HepG2 (cell line): ENCODE data around the gene ODAD2. TPM values are rescaled to one million over a fixed set of nuclear protein-coding genes. Genes with fewer than 3 reads are reported as not detected.

Source experiments
- ATAC-seq: fragments of 200-7000 bp; cut with Tn5 transposase; 3 replicates; pipeline ENCODE4 v1.9.1; 2020; ENCODE audit warnings: mild to moderate bottlenecking, moderate library complexity
- BruUV-seq: library from RNA; stranded (reverse); fragments of 400-500 nt; replicated peaks from 2 replicates; lab custom pipeline; 2021; lab: Mats Ljungman, UMichigan
- CTCF ChIA-PET: fragments of 300-600 bp; formaldehyde crosslinking; extraction: SDS; loops from one replicate; lab custom pipeline; 2021; ENCODE audit warnings: low total read pairs, inconsistent platforms, low intra/inter-chr PET ratio; lab: Yijun Ruan, JAX
- POLR2A ChIA-PET: fragments of 350-600 bp; sonication (Branson Sonifier 250); formaldehyde crosslinking; loops from one replicate; lab custom pipeline; 2020; ENCODE audit warnings: antibody characterized with exemption, inconsistent platforms; lab: Yijun Ruan, JAX
- DNase-seq: peaks from one replicate; pipeline ENCODE4 v3.0.0-alpha.2; 2015; ENCODE audit warnings: low spot score
- FAIRE-seq: peaks from 3 replicates; lab custom pipeline; 2011; peaks lifted over from hg19 to GRCh38; lab: Jason Lieb, UNC
- H2AFZ ChIP-seq: one replicate; pipeline ENCODE4 v1.6.1; 2011; ENCODE audit warnings: low read length, inconsistent platforms
- H3K27ac ChIP-seq: fragments of 300-600 bp; 3 replicates; pipeline ENCODE4 v1.8.0; 2011; ENCODE audit warnings: mixed run types, mild to moderate bottlenecking, mixed read lengths, low read length, inconsistent platforms; ENCODE audit not compliant: insufficient read depth; ENCODE audit errors: extremely low read length
- H3K27me3 ChIP-seq, 2 experiments: fragments of 200-600 bp in 1 of 2; 2 replicates in 1 of 2; 3 replicates in 1 of 2; pipeline versions ENCODE4 v1.6.0 to v1.8.0; 2011; ENCODE audit warnings: low read length in 2 of 2, mild to moderate bottlenecking in 2 of 2, moderate library complexity in 2 of 2, inconsistent platforms in 1 of 2; ENCODE audit not compliant: insufficient read depth in 2 of 2, control insufficient read depth in 1 of 2
- H3K36me3 ChIP-seq, 2 experiments: fragments of 200-600 bp in 1 of 2; replicated peaks in 1 of 2; 2 replicates in 1 of 2; 3 replicates in 1 of 2; pipeline versions ENCODE4 v1.5.1 to v1.8.0; 2011; ENCODE audit warnings: low read length in 2 of 2, inconsistent platforms in 1 of 2; ENCODE audit not compliant: insufficient read depth in 2 of 2, control insufficient read depth in 1 of 2
- H3K4me1 ChIP-seq: 2 replicates; pipeline ENCODE4 v1.5.1; 2012; ENCODE audit warnings: low read length, inconsistent platforms; ENCODE audit not compliant: insufficient read depth
- H3K4me2 ChIP-seq: 2 replicates; pipeline ENCODE4 v1.6.0; 2011; ENCODE audit warnings: low read depth, low read length, inconsistent platforms
- H3K4me3 ChIP-seq, 3 experiments: fragments of 200-600 bp in 1 of 3; sonication (generic), shearing (Covaris generic) in 1 of 3; replicated peaks in 1 of 3; 2 replicates each; pipeline ENCODE4 v1.5.1; 2011 to 2016; ENCODE audit warnings: low read length in 3 of 3, inconsistent platforms in 2 of 3, low read depth in 2 of 3, mild to moderate bottlenecking in 2 of 3, control low read depth in 1 of 3, mixed read lengths in 1 of 3; ENCODE audit not compliant: insufficient read depth in 1 of 3
- H3K79me2 ChIP-seq: one replicate; pipeline ENCODE4 v1.6.1; 2011; ENCODE audit warnings: low read length, inconsistent platforms; ENCODE audit not compliant: insufficient read depth
- H3K9ac ChIP-seq: 2 replicates; pipeline ENCODE4 v1.6.0; 2011; ENCODE audit warnings: mild to moderate bottlenecking, low read depth, low read length, inconsistent platforms; ENCODE audit not compliant: insufficient read depth
- H3K9me3 ChIP-seq: 2 replicates; pipeline ENCODE4 v1.5.1; 2012; ENCODE audit warnings: mild to moderate bottlenecking, low read length
- H4K20me1 ChIP-seq: 2 replicates; pipeline ENCODE4 v1.6.0; 2011; ENCODE audit warnings: inconsistent platforms, mild to moderate bottlenecking, low read length, moderate library complexity; ENCODE audit not compliant: insufficient read depth
- DNMT1 ChIP-seq: sonication (generic); formaldehyde crosslinking; IDR thresholded peaks from 2 replicates; pipeline ENCODE4 v1.5.1; 2020; ENCODE audit warnings: mild to moderate bottlenecking, missing genetic modification reagents
- FIP1L1 ChIP-seq: fragments of 200-400 bp; formaldehyde crosslinking; IDR thresholded peaks from 2 replicates; pipeline ENCODE4 v1.6.1; 2018; ENCODE audit warnings: low read depth, mild to moderate bottlenecking, low read length, moderate library complexity, borderline replicate concordance; ENCODE audit not compliant: insufficient read depth
- TSC22D2 ChIP-seq: sonication (generic); formaldehyde crosslinking; IDR thresholded peaks from 2 replicates; pipeline ENCODE4 v1.5.1; 2020; ENCODE audit warnings: missing genetic modification reagents, mild to moderate bottlenecking, borderline replicate concordance
- ZNF720 ChIP-seq: sonication (generic); formaldehyde crosslinking; IDR thresholded peaks from 2 replicates; pipeline ENCODE4 v1.4.0; 2020; ENCODE audit warnings: missing genetic modification reagents
- WGBS: methylation state at CpG from one replicate; pipeline ENCODE4 v1.1.6; 2017; ENCODE audit warnings: low lambda C conversion rate; 5-methylcytosine and 5-hydroxymethylcytosine counted together
- in situ Hi-C: cut with HindIII; loops from 2 replicates; pipeline ENCODE4 v1.10.0; 2017; ENCODE audit warnings: low pct_unique_long_range_greater_than_20kb; ENCODE audit not compliant: extremely low pct_ligation_motif_present
- intact Hi-C: fragments of 100-400 bp; cut with micrococcal nuclease; formaldehyde crosslinking; loops from one replicate; pipeline ENCODE4 v1.10.0; 2022; ENCODE audit not compliant: unreplicated experiment
- polyA plus RNA-seq, 8 experiments: library from polyadenylated mRNA; depleted of rRNA in 3 of 8; stranded (reverse) in 7 of 8; unstranded in 1 of 8; fragments of >200 nt; fragmentation: Illumina TruSeq in 4 of 8; extraction: Trizol in 4 of 8; gene quantifications; 2 replicates each; pipeline versions ENCODE4 v1.2.1 to v1.2.3, GENCODE V29; 2011 to 2016; ENCODE audit warnings: low read depth in 4 of 8, missing spikeins in 1 of 8, mixed read lengths in 1 of 8; ENCODE audit not compliant: insufficient read depth in 1 of 8
- total RNA-seq, 5 experiments: library from RNA; depleted of rRNA; stranded (reverse); fragments of >200 nt; fragmentation: Illumina TruSeq; extraction: Trizol; gene quantifications; 2 replicates each; pipeline ENCODE4 v1.2.3, GENCODE V29; 2016; ENCODE audit warnings: low read depth in 1 of 5
- TF ChIP-seq, protein P1 (sequence below): sonication (generic); formaldehyde crosslinking; IDR thresholded peaks from 2 replicates; pipeline ENCODE4 v1.5.0; 2020; ENCODE audit warnings: missing genetic modification reagents, mild to moderate bottlenecking, borderline replicate concordance
- TF ChIP-seq, protein P2 (sequence below): sonication (generic); formaldehyde crosslinking; IDR thresholded peaks from 2 replicates; pipeline ENCODE4 v1.4.0; 2020; ENCODE audit warnings: missing genetic modification reagents; ENCODE audit errors: not compliant biosample characterization
- TF ChIP-seq, protein P3 (sequence below): sonication (generic); formaldehyde crosslinking; IDR thresholded peaks from 2 replicates; pipeline ENCODE4 v1.5.1; 2020; ENCODE audit warnings: mild to moderate bottlenecking, moderate library complexity, missing genetic modification reagents

ODAD2 gene
- total and polyA plus RNA-seq, 2 of the 13 experiments (the other 11 are each of a cell fraction or from before 2014, with no cell fraction given), result not detected

- ChIA-PET POLR2A (no interaction called here), CTCF (no interaction called here)
- no TSS peak for BruUV-seq
- intact Hi-C loops (no loop called here), in situ Hi-C loops (no loop called here)
- no peaks in the 10 kb centered on the region for H3K4me1 ChIP-seq
- H3K27ac ChIP-seq, result no peak overlapping the region
- H2AFZ ChIP-seq, result no peak overlapping the region
- TF ChIP-seq DNMT1 (CRISPR knock-in tag) (no peak), TSC22D2 (CRISPR knock-in tag) (no peak), FIP1L1 (no peak), ZNF720 (CRISPR knock-in tag) (no peak)
- TF ChIP-seq, protein P1, sequence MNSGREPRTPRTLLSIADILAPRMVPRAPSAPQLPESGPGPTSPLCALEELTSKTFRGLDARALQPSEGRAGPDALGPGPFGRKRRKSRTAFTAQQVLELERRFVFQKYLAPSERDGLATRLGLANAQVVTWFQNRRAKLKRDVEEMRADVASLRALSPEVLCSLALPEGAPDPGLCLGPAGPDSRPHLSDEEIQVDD (CRISPR knock-in tag), result no peak
- TF ChIP-seq, protein P2, sequence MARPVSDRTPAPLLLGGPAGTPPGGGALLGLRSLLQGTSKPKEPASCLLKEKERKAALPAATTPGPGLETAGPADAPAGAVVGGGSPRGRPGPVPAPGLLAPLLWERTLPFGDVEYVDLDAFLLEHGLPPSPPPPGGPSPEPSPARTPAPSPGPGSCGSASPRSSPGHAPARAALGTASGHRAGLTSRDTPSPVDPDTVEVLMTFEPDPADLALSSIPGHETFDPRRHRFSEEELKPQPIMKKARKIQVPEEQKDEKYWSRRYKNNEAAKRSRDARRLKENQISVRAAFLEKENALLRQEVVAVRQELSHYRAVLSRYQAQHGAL (CRISPR knock-in tag), result no peak
- TF ChIP-seq, protein P3, sequence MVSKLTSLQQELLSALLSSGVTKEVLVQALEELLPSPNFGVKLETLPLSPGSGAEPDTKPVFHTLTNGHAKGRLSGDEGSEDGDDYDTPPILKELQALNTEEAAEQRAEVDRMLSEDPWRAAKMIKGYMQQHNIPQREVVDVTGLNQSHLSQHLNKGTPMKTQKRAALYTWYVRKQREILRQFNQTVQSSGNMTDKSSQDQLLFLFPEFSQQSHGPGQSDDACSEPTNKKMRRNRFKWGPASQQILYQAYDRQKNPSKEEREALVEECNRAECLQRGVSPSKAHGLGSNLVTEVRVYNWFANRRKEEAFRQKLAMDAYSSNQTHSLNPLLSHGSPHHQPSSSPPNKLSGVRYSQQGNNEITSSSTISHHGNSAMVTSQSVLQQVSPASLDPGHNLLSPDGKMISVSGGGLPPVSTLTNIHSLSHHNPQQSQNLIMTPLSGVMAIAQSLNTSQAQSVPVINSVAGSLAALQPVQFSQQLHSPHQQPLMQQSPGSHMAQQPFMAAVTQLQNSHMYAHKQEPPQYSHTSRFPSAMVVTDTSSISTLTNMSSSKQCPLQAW (CRISPR knock-in tag), result no peak
- no peaks in the 10 kb centered on the region for H3K79me2 ChIP-seq
- 0 out of 5 replicates have a peak, but pooled peaks cover 0 to 5% of the 10 kb centered on the region in 2 experiments for H3K27me3 ChIP-seq
- no peak overlapping the region for H3K4me3 ChIP-seq
- DNase-seq (no peak), ATAC-seq (no peak), FAIRE-seq (no peak)
- no peak overlapping the region for H3K9ac ChIP-seq
- H3K4me2 ChIP-seq, result no peak overlapping the region
- 3% methylated on average over 2 of the region's 2 CpGs for WGBS
- no peaks in the 10 kb centered on the region for H3K36me3 ChIP-seq
- no peaks in the 10 kb centered on the region for H3K9me3 ChIP-seq
- no peaks in the 10 kb centered on the region for H4K20me1 ChIP-seq
These were observed 48.7 kb downstream of the ODAD2 start for GRCh38 chr10:27950242-27950564.
